Loucy (cell line): ENCODE data around the gene FLACC1.

Source experiments
- CTCF ChIP-seq: fragments of 200-600 bp; sonication (generic); conservative IDR thresholded peaks from 2 replicates; pipeline ENCODE4 v1.5.1; 2014; ENCODE audit warnings: mild to moderate bottlenecking, antibody characterized with exemption, low read length
- EZH2phosphoT487 ChIP-seq: fragments of 200-600 bp; IDR thresholded peaks from 2 replicates; pipeline ENCODE4 v1.6.1; 2018; ENCODE audit warnings: antibody characterized with exemption, mild to moderate bottlenecking, moderate library complexity, borderline replicate concordance

GRCh38 chr2:201357221-201357620 lies at the start of gene FLACC1:
- TF ChIP-seq CTCF (no peak), EZH2phosphoT487 (no peak)
